ENCODE data around the gene SMYD3.

- no peak for TF ChIP-seq POLR2A (IDR thresholded peaks at IDR 0.05)
- no peak for TF ChIP-seq POLR2AphosphoS5 (IDR thresholded peaks at IDR 0.05)
These were observed 791.8 kb downstream of the SMYD3 start for GRCh38 chr1:245715291-245715701.

Data from gastroesophageal sphincter (tissue), 2 donors.